CD4-positive, alpha-beta T cell treated with Interleukin-6 at 100 ng/mL for 8 hours (primary cell): Measurements from ENCODE around the gene CBR3.
A peak's percentile ranks its signal among the peaks of the same experiment; 100 is the strongest.

Experiments
- DNase-seq: peaks from one replicate; pipeline ENCODE4 v3.0.0-alpha.2; 2020; ENCODE audit warnings: mixed read lengths, low spot score

CBR3 gene

DNA sequence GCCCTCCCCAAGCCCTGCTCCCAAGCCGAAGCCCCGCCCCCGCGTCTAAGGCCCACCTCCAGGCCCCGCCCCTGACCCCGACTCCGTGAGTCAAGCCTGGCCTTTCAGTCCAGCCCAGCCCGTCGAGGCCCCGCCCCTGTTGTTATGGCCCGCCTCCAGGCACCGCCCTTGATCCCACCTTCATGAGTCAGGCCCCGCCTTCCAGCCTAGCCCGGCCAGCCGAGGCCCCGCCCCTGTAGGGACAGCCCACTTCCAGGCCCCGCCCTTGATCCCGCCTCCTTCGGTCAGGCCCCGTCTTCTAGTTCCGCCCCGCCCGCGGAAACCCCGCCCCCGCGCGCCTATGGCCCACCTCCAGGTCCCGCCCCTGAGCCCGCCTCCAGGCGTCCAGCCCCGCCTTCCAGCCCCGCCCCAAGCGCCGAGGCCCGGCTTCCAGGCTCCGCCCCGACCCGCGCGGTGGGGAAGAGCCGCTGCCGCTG is 21.5 kb downstream of the CBR3 start:
- peak; percentile 100 for DNase-seq

DNA sequence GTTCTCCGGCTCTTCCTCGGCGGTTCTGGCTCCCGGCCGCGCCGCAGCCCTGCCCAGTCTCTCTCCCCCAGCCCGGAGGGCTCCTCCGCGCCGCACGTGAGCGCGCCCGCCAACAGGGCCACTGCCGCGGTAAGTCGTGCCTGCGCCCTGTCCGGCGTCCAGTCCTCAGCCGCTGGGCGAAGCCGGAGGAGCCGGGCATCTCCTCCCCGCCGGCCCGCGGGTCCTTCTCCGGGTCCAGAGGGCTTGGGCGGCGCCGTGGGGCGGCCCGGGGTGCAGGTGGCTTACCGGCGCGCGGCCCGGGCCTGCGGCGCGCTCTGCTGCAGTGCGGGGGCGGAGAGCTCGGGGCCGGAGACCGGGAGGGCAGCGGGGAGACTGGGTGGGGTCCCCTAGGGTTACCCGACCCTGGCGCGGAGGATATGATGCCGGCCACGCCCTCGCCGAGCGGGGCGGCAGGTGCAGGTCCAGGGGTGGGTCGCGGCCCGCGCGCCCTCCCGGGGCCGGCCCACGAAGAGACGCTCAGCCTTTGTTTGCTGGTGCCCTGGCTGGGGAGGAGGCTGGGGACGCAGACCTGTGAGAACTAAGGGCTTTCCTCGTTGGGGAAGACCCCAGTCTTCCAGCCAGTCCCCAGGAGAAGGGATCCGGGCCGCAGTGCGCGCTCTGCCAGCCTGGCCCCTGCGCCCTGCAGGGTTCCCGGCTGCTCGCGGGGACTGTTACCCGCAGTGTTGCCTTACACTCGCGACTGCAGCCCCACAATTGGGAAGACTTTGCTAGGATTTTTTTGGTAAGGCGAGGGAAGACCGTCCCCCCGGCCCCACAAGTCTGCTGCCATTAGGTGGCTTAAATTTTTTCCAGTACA is 22.2 kb downstream of the CBR3 start, which contains the start of gene DOP1B:
Gene DOP1B (plus strand): TSS at position 10 of the 856 bp plus-strand sequence. CDS start 7,910 bp downstream, outside the sequence.
- no peak for DNase-seq

DNA sequence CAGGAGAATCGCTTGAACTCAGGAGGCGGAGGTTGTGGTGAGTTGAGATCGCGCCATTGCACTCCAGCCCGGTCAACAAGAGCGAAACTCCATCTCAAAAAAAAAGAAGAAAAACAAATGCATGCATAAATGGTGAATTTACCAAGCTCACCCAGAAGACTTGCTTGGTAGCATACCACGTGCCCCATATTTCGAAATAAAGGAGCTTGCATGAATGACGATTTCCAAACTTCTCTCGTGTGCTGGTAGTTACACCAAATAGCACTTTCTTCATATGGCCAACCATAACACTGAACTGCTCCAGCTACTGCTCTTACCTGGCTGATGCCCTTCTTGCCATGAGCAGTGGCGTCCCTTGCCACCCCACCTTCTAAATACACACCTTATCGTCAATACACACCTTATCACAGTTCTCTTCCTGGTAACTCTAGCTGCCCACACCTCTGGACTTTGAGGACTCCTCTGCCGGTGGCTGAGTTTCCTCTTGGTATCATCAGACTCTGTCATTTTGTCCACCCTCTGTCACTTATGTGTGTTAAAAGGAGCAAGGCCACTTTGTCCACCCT is 24.6 kb downstream of the CBR3 start:
- DNase-seq = no peak

DNA sequence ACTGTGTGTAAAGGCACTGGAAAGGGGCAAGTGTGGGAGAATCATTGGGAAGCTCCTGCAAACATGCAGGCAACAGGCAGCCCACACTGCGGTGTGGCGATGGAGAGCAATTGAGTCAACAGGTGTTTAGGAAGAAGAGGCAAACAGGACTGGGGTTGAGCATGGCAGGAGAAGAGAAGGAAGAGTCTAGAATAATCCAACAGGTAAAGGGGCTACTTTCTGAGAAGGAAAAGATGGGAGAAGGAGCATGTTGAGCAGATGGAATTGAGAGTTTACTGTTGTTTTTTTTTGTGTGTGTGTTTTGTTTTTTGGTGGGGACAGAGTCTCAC is 25.9 kb downstream of the CBR3 start:
- DNase-seq = no peak

DNA sequence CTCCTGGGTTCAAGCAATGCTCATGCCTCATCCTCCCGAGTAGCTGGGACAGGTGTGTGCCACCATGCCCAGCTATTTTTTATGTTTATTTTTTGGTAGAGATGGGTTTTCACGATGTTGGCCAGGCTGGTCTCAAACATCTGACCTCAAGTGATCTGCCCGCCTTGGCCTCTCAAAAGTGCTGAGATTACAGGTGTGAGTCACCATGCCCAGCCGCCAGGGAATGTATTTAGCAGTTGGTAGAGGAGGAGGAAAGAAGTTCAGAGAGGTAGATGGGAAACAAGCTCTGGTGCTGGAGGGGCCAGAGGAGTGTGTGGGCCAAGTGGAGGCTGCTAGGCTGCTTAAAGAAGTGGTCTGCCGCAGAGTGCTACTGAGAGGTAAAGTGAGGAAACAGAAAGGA is 27.8 kb downstream of the CBR3 start:
- DNase-seq = no peak

DNA sequence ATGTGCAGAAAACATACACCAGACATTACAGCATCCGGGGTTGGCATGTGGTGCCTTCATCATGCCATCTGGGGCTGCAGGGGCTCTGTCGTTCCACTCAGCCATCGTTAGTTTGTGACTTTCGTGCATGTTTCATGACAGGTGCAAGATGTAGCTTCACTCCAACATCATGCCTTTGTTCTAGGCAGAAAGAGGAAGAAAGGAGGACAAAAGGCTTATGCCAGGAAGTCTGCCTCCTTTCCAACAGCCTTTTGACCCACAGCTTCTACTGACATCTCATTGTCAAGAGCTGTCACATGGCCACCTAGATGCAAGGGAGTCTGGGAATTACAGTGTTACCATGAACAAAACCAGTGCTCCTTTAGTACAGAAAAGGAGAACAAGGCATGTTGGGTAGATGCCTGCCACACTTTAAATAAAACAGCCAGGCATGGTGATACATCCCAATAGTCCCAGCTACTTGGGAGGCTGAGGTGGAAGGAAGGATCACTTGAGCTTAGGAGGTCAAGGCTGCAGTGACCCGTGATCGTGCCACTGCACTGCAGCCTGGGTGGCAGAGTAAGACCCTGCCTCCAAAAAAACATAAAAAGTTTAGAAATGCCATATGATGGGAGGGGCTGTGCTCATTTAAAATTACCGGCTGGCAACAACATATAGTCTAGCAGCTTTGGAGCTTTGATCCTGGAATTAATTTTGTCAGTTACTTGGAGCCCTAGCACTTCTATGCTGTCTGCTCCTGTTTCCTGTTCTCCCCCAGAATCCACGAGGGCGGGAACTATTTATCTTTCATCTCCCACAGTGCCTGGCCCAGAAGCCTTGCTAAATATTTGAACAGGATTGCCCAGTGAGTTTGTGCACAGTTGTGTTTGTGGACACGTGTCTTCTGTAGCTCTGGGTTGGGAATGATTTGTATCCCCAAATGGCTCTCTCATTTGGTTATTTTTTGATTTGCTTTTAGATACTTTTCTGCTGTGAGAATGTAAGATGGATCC is 29.2 kb downstream of the CBR3 start:
- DNase-seq = no peak

DNA sequence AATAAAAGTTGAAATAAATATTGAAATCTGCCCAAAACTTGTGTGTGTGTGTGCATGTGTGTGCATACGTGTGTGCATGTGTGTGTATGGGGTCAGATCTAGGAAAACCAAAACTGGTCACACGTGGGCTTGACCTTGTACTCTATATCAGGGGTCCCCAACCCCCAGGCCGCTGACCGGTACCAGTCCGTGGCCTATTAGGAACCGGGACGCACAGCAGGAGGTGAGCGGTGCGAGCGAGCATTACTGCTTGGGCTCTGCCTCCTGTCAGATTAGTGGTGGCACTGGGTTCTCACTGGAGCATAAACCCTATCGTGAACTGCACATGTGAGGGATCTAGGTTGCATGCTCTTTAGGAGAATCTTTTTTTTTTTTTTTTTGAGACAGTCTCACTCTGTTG is 30.5 kb downstream of the CBR3 start:
- DNase-seq = no peak

DNA sequence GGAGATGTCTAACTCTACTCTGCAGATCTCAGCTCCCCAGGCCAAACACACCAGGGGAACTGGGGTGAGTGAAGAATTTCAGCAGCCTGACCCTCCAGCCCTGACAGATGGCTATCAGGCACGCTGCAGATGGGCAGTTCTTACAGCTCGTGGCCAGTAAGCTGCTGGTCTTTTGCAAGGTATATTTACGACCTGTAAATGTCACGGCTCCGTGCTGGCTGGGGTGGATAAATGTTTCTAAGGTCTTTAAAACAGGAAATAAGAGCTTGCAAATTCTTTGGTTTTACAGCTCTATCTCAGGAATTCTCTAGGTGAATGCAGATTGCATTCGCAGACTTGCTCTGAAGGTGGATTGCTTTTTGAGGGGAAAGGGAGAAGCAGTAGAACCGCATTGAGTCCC is 31.8 kb downstream of the CBR3 start:
- no peak for DNase-seq

DNA sequence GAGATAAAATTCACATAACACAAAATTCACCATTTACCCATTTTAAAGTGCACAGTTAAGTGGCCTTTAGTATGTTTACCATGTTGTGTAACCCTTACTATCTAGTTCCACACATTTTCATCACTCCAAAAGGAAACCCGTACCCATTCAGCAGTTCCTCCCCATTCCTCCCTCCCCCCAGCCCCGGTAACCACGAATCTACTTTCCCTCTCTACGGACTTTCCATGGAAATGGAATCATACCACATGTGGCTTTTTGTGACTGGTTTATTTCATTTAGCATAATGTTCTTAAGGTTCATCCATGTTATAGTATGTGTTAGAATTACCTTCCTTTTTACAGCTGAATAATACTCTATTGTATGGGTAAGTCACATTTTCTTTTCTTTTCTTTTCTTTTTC is 32.7 kb downstream of the CBR3 start:
- DNase-seq = no peak

DNA sequence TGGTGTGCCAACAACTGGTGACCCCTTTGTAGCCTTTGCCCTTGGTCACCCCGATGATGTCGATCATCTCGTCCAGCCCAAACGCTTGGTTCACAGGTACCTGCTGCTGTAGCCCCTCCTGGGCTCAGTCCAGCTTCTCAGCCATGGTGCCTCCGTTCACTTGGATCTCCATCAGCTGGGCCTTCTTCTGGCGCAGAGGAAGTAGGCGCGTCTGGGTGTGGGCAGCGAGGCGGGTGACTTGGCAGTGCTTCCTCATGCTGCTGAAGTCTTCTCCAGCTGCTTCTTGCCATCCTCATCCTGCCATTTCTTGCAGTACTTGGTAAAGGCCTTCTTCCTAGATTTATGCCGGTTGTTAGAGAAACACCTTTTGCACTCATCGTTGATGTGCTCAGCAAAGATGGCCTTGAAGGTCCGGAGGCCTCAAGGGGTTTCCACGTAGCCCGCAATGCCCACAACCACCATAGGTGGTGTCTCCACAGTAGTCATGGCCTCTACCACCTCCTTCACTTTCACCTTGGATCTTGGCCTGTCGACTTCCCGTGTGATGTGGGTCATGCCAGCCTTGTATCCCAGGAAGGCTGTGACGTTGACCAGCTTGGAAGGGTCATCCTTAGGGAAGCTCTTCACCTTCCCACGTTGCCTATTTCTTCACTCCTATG is 34.7 kb downstream of the CBR3 start:
- no peak for DNase-seq

DNA sequence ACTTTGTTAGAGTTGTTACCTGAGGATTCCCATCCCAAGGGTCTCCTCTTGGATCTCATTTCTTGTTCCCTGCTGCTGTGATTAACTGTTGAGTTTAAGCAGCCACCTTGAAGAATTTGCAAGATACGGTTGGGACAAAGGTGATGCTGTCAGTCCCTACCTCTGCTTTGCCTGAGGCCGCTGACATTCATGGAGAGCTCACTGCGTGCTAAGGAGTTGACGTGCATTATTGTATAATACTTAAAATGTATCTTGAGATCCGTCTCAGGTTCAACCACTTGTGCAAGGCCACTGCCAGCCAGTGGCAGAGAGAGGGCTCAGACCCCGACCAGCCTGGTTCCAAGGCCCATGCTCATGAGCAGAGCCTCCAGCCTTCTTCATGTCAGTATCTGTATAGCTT is 35.9 kb downstream of the CBR3 start:
- no peak for DNase-seq

DNA sequence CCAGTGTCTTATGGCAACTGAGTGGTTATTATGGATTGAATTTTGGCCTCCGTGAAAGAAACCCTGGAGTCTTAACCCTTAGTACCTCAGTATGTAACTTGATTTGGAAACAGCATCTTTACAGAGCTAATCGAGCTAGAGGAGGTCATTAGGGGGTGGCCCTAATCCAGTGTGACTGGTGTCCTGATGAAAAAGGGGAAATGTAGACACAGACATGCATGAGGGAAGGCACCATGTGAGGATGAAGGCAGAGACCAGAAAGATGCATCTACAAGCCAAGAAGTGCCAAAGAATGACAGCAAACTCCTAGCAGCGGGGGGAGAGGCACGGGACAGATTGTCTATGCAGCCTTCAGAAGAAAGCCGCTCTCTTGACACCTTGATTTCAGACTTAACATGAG is 36.5 kb downstream of the CBR3 start:
- no peak for DNase-seq

DNA sequence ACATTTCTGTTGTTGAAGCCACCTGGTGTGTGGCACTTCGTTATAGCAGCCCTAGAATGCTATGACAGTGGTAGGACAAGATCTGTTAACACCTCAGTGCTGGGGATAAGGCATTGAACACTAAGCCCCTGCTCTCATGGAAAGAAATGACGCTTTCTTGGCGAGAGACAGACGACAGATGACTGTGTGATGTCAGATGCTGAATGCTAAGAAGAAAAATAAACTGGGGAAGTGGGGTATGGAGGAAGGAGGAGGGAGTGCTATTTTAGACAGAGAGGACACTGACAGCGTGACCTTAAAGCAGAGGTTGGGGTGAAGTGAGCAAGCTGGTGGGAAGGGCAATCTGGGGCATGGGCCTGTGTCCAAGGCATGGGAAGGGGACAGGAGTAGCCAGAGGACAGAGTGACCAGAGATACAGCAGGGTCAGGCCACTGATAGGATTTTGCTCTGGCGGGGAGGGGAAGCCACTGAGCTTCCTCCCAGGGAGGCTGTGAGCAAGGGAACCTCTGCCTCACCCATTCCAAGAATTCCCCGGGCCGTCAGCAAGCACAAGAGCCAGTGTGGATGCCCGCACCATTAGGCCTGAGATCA is 37.0 kb downstream of the CBR3 start:
- DNase-seq = no peak

DNA sequence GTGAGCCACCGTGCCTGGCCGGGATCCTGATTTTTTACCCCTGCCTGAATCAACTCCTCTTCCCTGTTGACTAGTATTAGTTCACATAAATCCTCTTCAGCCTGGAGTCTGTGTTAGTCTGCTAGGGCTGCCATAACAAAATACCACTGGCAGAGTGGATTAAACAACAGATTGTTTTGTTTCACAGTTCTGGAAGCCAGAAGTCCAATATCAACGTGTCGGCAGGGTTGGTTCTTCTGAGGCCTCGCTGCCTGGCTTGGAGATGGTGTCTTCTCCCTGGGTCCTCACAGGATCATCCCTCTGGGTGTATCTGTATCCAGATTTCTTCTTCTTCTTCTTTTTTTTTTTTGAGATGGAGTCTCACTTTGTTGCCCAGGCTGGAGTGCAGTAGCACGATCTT is 39.9 kb downstream of the CBR3 start:
- no peak for DNase-seq

DNA sequence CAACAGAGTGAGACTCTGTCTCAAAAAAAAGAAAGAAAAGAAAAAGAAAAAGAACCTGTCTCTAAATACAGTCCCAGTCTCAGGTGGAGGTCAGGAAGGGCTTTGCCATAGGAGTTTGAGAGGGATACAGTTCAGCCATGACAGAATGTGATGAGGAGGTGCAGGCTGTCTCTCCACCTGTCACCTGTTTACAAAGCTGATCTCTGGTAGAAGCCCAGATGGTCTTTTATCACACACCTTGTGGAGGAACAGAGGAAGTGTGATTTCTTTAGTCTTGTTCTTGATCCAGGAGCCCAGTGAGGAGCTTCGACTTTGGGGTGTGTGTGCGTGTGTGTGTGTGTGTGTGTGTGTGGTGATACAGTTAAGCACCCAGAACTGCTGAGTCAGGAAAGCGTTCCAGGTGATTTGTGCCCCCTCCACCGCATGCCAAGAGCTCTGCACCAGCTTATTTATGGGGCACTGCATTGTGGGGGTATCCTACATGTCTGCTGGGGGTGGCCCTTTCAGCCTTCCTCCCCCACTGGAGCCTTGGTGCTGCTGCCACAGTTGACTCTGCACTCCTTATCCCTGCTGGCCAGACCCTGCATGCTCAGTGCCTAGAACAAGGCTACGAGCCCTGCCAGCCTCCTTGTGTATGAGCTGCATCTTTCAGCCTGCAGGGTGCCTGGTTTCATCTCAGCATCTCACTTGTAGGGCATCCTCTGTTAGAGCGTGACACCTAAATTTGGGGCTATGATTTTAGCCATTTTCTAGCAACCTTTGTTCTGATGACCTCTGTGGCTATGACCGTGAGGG is 41.1 kb downstream of the CBR3 start:
- DNase-seq = peak; percentile 5

DNA sequence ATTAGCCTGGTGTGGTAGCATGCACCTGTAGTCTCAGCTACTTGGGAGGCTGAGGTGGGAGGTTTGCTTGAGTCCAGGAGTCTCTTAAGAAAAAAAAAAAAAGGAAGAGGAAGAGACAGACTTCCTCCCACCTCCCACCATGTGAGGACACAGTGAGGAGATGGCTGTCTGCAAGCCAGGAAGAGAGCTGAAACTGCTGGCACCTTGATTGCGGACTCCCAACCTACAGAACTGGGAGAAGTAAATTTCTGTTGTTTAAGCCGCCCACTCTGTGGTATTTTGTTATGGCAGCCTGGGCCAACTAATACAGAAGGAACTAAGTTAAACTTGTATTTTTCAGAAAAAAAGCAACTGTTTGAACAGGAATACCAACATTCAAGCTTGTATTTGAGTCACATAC is 43.5 kb downstream of the CBR3 start:
- DNase-seq = no peak

DNA sequence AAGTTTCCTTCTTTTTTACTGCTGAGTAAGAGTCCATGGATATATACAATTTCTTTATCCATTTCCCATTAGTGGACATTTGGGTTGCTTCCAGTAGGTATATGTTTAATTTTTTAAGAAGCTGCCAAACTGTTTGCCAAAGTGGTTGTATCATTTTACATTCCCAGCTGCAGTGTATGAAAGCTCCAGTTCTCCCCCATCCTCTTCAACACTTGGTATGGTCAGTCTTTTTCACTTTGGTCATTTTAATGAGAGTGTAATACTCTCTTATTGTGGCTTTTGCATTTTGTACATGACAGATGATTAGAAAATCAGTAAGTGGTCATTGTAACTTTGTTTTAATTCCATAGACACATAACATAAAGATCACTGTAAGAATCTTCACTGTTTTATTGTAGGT is 44.3 kb downstream of the CBR3 start:
- DNase-seq = no peak

DNA sequence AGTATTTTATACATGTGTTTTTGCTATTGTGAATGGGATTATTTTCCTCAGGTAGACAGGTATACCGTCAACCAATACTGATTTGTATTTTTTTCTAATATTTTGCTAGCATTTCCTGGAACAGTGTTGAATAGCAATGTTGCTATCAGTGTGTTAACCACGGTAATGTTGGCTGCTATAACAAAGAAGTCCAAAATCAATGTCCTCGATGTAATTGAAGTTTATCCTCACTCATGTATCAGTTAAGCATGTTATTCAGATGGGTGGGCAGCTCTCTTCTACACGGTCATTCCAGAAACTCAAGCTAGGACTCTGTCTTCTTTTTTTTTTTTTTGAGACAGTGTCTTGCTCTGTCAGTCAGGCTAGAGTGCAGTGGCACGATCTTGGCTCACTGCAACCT is 46.1 kb downstream of the CBR3 start:
- no peak for DNase-seq

DNA sequence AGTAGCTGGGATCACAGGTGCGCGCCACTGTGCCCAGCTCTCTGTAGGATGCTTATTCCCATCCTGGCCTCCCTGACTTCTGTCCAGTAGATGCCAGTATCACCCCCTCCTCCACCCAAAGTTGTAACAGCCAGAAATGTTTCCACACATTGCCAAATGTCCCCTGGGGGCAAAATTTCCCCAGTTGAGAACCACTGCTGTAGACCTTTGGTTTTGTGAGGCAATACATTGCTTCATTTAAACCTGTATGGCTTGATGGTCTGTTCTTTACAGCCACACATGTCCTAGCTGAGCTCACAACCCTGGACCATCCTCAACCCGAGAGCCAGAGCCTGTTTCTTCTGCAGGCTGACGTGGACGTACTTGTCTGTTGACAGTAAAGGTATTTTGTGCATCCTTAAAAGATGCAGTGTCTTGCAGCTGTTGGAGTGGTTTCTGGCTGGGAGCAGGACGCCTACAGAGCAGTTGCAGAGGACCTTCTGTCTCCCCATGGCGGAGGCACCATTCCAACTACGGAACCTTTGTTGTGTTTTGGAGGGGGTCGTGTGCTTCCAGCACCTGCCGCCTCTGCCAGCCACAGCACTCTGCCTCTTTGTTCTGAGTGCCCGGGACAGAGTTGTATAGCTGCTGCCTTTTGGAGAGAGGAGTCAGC is 48.4 kb downstream of the CBR3 start:
- DNase-seq = no peak

DNA sequence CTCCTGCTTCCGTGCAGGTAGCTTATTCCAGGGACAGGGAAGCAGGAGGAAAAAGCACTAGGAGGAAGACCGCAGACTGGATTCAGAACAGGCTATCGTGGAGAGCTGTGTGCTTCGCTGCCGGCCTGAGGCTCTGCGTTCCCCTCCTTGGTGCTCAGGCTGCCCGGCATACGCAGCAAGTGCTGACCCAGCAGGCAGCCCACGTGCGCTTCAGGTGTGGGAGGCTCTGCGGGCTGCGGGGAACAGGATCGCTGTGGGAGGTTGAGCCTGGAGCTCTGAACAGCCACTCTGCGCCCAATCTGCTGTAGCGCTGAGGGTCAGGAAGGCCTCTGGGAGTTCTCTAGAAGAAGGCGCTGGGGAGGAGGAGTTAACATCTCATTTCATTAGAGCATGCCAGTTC is 49.7 kb downstream of the CBR3 start:
- no peak for DNase-seq
